Activated CD4-positive, alpha-beta T cell treated with anti-CD3 and anti-CD28 coated beads, Interleukin-2, amount 50 U/mL, for 16 hours (primary cell): ENCODE results near the gene ARHGAP15.

Experiments
- DNase-seq: peaks from one replicate; pipeline ENCODE4 v3.0.0-alpha.2; 2020

ARHGAP15 gene

GRCh38 chr2:143417428-143417827, 288.2 kb downstream of the ARHGAP15 start:
- no peak for DNase-seq

GRCh38 chr2:143420313-143420712, 291.1 kb downstream of the ARHGAP15 start:
- DNase-seq: peak; percentile 13

- peak; percentile 30 for DNase-seq
Observed at GRCh38 chr2:143422681-143423080, 293.5 kb downstream of the ARHGAP15 start.

GRCh38 chr2:143425896-143426295, 296.7 kb downstream of the ARHGAP15 start:
- no peak for DNase-seq

- DNase-seq: no peak
Observed at GRCh38 chr2:143426296-143426695, 297.1 kb downstream of the ARHGAP15 start.

GRCh38 chr2:143428700-143429099, 299.5 kb downstream of the ARHGAP15 start:
- DNase-seq: peak; percentile 52

- DNase-seq: no peak
Observed at GRCh38 chr2:143429932-143430679, 300.9 kb downstream of the ARHGAP15 start.

GRCh38 chr2:143431316-143431715, 302.1 kb downstream of the ARHGAP15 start:
- no peak for DNase-seq

- no peak for DNase-seq
Observed at GRCh38 chr2:143433251-143433650, 304.0 kb downstream of the ARHGAP15 start.

GRCh38 chr2:143433840-143434239, 304.6 kb downstream of the ARHGAP15 start:
- no peak for DNase-seq

GRCh38 chr2:143434445-143434844, 305.2 kb downstream of the ARHGAP15 start:
- DNase-seq: no peak

GRCh38 chr2:143435131-143435530, 305.9 kb downstream of the ARHGAP15 start:
- DNase-seq: no peak

GRCh38 chr2:143436951-143437350, 307.7 kb downstream of the ARHGAP15 start:
- DNase-seq: no peak

- no peak for DNase-seq
Observed at GRCh38 chr2:143440411-143441012, 311.3 kb downstream of the ARHGAP15 start.

- DNase-seq: no peak
Observed at GRCh38 chr2:143442193-143442592, 313.0 kb downstream of the ARHGAP15 start.

GRCh38 chr2:143451642-143452281, 322.5 kb downstream of the ARHGAP15 start:
- DNase-seq: peak; percentile 57

GRCh38 chr2:143452817-143453451, 323.7 kb downstream of the ARHGAP15 start:
- DNase-seq: peak; percentile 72

- no peak for DNase-seq
Observed at GRCh38 chr2:143453981-143454511, 324.8 kb downstream of the ARHGAP15 start.

- DNase-seq: no peak
Observed at GRCh38 chr2:143455317-143455716, 326.1 kb downstream of the ARHGAP15 start.

- no peak for DNase-seq
Observed at GRCh38 chr2:143458258-143459190, 329.3 kb downstream of the ARHGAP15 start.

GRCh38 chr2:143460382-143460781, 331.2 kb downstream of the ARHGAP15 start:
- no peak for DNase-seq

GRCh38 chr2:143463719-143464118, 334.5 kb downstream of the ARHGAP15 start:
- peak; percentile 49 for DNase-seq
